ENCODE results near the gene SERPINB1.

DNA sequence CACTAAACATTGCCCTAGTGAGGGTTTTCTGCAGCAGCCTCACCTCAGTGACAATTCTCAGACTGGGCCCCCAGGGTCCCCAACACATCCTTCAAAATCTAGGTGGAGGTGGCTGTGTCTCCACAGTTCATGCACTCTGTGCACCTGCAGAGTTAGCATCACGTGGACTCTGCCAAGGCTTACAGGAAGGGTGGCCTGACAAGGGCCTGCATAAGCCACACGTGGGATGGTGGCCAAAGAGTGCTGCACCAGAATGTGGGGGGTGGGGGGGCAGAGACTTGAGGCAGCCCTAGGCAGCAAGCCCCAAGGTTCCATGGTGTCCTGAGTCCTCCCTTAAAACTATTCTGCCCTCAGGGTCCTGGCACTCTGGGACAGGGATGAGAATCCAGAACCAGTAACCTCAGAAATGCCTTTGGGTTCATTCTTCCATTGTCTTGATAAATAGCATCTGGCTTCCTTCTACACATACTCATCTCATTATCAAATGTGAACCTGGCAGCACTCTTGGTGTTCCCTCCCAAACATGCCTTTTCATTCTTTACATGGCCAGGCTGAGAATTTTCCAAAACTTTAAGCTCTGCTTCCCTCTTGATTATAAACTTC, 1.6 kb upstream of the SERPINB1 start:
- TF ChIP-seq, protein P1, sequence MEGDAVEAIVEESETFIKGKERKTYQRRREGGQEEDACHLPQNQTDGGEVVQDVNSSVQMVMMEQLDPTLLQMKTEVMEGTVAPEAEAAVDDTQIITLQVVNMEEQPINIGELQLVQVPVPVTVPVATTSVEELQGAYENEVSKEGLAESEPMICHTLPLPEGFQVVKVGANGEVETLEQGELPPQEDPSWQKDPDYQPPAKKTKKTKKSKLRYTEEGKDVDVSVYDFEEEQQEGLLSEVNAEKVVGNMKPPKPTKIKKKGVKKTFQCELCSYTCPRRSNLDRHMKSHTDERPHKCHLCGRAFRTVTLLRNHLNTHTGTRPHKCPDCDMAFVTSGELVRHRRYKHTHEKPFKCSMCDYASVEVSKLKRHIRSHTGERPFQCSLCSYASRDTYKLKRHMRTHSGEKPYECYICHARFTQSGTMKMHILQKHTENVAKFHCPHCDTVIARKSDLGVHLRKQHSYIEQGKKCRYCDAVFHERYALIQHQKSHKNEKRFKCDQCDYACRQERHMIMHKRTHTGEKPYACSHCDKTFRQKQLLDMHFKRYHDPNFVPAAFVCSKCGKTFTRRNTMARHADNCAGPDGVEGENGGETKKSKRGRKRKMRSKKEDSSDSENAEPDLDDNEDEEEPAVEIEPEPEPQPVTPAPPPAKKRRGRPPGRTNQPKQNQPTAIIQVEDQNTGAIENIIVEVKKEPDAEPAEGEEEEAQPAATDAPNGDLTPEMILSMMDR (IDR thresholded peaks at IDR 0.05) = no peak
- no peak for TF ChIP-seq POLR2A (IDR thresholded peaks at IDR 0.05)
